Measurements from ENCODE around the gene SERPINA5.
A peak's percentile ranks its signal among the peaks of the same experiment; 100 is the strongest.
"Not testable (repeated sequence)": the region's sequence is repeated elsewhere in the genome, so short reads cannot be mapped to it uniquely, and the experiment has no call there.

SERPINA5 gene

DNA sequence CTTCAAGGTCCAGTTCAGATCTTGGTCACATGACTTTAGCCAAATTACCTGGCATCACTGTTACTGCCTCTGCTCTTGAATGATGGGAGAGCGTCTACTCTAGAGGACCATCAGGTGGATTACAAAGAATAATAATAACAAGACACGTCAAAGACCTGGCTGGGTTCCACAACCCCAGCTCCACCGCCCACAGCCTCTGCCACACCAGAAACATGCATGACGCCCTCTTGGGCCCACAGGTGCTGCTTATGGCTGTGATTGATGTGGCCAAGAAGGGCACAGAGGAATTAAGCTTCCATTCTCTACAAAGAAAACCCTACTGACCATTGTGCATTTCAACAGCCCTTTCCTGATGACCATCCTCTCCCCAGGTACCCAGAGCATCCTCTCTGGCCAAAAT lies 49.2 kb downstream of the SERPINA5 start:
- no peak for DNase-seq

DNA sequence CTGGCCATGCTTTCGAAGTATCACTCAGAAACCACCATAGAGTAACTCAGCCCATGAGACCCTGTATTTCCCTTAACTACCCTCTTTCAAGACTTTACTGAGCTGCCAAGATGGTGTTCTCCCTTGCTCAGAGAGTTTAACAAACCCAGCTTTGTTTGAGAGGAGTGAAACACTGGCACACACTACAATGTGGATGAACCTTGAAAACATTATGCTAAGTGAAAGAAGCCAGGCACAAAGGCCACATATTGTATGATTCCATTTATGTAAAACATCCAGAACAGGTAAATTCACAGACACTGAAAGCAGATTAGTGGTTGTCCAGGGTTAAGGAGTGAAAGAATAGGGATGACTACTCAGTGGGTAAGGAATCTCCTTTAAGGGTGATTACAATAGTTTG lies 49.8 kb downstream of the SERPINA5 start:
- no peak for DNase-seq

DNA sequence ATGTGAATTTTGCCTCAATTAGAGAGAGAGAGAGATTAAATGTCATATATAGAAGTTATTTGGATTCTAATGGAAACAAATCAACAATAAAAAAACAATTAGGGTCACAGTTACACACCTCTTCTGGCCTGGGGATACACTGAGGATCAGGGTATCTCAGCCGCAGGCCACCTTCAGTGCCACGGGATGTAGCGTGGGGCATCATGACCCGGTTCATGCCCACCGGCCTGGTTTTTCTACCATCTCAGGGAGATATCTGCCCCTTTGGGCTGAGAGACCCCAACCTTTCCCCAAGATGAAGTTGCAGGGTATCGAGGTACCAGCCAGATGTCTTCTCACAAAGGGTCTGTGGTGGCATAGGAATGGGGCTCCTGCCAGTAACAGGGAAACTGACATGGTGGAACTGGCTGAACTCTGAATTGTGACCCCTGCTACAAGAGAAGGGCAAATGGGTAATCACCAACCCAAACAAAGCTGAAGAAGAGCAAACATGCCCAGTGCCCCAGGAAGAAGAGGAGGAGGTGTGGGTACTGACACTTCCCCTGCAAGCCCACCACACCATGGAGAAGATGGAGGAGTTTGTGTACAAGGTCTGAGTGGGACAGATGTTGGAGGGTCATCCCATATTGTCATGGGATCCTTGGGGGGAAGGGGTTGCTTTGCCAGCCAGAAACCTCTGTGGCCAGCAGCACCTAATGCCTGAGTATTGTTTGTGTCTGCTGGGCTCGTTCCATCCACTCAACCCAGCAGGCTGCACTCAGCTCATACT lies 50.5 kb downstream of the SERPINA5 start:
- DNase-seq = no peak

DNA sequence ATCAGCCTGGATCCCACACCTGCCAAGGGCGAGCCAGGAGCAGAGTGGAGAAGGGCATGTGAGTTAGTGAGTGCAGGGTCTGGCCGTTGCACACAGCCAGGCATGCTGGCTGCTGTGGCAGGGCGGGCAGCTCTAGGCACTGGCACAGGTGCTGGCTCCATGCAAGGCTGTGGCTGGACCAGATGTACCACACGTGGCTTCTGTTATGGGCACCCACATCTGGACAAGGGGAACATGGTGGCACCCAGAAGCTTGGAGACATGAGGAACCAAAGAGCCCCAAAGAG lies 51.0 kb downstream of the SERPINA5 start:
- no peak for DNase-seq

DNA sequence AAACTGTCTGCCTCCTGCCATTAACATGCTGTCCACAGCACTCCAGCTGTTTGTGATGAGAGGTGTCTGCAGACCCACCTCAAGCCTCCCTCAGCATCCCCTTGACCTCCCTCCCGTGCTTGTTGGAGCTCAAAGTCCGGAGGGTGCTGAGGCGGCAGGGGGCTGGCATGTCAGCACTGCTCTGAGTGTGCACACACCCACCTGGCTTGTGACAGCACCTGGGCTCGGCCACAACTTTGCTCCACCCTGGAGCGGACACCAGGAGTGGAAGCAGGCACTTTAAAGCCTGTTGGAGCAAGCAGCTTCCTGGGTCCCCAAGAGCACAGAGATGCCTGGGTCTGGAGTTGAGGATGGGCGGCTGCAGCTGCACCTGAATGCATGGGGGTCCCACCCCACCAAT lies 51.9 kb downstream of the SERPINA5 start:
- DNase-seq = no peak

DNA sequence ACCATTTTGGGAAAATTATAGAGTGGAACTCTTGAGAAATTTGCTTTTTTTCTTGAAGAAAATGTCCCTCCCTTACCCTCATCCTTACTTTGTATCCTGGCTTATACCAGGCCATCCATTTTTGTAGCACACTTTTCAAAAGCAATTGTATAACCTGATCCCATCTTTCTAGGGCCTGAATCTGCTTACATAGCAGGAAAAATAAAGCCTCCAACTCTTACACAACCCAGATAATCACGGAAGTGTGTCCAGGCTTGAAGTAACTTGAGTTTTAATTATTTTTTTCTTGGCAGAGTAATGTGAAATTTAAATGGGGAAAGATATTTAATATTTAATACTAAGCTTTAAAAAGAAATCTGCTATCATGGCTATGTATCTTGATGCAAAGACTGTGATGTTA lies 53.9 kb downstream of the SERPINA5 start:
- no peak for DNase-seq

DNA sequence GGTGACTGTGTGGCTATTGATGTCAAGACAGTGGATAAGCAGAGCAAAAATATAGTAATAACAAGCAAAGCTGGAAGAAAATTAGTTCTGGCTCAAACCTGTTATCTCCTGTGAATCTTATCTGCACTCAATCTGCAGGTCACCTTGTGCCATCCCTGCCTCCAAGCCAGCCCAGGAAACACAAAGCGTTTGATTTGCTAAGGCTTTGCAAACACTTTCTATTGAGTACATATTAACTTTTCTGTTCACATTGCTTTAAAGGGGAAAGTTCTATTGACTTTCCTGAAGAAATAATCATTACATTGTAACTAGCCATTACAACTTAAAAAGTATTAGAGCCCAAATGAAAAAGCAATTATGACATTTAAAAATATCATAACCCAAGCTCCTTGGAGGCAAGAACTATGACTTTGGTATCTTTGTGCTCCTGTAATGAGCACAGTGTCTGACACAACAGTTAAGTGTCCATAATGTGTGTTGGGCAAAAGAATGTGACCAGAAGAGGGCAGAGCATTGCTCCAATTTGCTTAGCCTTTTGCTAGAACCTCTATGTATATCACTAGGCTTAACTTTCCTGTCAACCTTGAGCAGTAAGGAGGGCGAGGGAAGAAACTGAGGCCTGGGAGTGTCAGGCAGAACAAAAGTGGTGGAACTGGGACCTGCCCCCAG lies 55.7 kb downstream of the SERPINA5 start:
- DNase-seq = peak; percentile 4

DNA sequence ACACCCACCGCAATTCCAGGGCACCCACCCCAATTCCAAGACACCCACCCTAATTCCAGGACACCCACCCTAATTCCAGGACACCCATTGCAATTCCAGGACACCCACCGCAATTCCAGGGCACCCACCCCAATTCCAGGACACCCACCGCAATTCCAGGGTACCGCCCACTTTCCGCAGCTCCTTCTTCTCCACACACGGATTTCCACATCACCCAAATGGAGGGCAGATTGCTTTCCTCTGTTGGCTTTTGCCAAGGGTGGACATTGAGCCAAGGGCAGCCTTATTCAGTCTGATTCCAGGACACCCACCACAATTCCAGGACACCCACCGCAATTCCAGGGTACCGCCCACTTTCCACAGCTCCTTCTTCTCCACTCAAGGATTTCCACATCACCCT lies 56.6 kb downstream of the SERPINA5 start:
- not testable (repeated sequence) for DNase-seq

DNA sequence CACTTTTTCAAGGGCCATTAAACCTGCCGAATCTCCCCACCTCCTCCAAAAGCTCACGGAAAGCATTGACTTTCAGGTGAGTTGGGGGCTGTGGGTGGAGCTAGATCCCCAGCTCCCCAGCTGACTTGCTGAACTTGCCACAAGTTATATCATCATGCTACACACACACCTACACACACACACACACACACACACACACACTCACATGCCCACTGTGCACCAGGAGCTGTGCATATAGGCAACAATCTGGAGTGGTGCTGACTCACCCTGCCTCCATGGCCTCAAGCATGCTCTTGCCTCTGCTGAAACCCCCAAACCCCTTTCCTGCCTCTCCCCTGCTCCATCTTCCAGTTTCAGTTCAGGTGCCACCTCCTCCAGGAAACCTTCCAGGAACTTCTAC lies 57.1 kb downstream of the SERPINA5 start:
- no peak for DNase-seq

DNA sequence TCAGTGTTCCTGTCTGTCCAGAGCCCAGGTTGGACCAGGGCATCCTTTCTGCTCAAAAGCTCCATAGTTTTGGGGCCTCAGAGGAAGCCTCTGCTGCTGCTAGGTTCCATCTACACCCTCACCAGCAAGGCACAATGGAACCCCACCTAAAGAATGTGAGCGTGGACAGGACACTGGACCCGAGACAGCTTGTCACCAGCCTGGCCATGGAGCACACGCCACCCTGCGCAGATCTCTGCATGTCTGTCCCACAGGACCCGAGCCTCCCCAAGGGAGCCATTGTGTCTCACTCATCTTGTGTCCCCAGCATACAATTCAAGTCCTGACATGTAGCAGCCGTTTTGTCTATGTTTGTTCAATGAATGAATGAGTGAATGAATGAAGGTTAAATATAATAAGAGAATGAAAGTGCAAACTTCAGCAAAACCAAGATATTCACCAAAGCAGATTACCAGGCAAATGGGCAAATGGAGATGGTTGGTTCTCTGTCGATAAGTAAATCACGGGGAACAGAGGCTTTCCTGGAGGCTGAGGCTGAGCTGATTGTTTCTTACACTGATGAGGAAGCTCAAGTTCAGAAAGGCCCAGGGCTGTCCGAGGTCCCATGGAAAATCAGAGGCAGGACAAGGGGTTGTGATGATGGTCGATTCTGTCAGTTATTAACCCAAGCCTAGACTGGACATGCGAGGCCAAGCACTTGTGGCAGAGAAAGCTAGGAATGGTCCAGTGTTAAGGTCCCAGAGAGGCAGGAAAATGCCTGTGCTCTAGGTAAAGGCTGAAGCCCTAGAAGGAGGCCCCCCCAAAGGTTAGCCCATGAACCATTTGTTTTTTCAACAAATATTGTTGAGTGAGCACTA lies 58.0 kb downstream of the SERPINA5 start:
- no peak for DNase-seq

DNA sequence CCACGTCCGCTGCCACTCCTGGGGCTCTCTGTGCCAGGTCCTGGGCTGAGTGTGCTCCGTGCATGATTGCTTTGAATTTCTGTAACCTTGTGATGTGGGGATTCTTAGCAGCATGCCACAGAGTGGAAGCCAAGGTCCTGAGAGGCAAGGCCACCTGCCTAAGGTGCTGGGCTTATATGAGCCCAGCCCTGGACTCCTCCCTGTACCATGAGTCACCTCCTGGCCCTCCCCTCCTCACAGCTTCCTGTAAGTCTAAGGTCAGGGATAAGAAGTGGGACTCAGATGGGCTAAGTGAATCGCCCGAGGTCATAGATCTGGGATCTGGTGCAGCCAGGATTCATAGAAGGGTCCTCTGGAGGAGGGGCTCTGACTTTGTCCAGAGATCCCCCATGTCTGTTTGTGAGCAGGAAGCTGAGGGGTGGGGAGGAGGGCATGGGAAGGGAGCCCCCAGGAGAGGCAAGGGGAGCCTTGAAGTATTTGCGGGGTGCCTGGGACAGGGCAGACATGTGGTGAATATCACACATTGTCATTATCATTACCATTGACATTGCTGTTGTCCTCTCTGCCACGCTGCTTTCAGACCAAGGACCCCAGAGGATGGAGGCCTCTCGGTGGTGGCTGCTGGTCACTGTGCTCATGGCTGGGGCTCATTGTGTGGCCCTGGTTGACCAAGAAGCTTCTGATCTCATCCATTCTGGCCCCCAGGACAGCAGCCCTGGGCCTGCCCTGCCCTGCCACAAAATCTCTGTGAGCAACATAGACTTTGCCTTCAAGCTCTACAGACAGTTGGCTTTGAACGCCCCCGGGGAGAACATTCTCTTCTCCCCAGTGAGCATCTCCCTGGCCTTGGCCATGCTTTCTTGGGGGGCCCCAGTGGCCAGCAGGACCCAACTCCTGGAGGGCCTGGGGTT lies 59.8 kb downstream of the SERPINA5 start:
- no peak for DNase-seq

DNA sequence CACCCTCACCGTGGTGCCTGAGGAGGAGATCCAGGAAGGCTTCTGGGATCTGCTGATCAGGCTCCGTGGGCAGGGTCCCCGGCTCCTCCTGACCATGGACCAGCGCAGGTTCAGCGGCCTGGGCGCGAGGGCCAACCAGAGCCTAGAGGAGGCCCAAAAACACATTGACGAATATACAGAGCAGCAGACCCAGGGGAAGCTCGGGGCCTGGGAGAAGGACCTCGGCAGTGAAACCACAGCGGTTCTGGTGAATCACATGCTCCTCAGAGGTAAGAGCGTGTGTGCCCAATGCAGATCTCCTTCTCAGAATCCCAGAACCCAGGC lies 60.4 kb downstream of the SERPINA5 start:
- no peak for DNase-seq

All from DMS53 (cell line).